OCI-LY3 (cell line): ENCODE measurements around the gene TYROBP.

Experiments used
- CTCF ChIP-seq: fragments of 200-600, 300-600 bp; sonication (generic); IDR thresholded peaks from 2 replicates; pipeline ENCODE4 v1.5.1; 2014; ENCODE audit warnings: antibody characterized with exemption, low read length, low read depth
- EZH2phosphoT487 ChIP-seq: fragments of 200-600 bp; shearing (Covaris generic); IDR thresholded peaks from 2 replicates; pipeline ENCODE4 v1.6.1; 2018; ENCODE audit warnings: antibody characterized with exemption, mixed run types, low read depth

GRCh38 chr19:35870798-35871197 lies 37.3 kb downstream of the TYROBP start:
- TF ChIP-seq EZH2phosphoT487 (no peak), CTCF (no peak)
